ENCODE data around the gene LHFPL4.

The LHFPL4 gene

GRCh38 chr3:9469986-9470385 is 83.6 kb downstream of the LHFPL4 start:
- no peak for DNase-seq

GRCh38 chr3:9468460-9468859 is 85.2 kb downstream of the LHFPL4 start:
- DNase-seq = no peak

GRCh38 chr3:9467451-9467850 is 86.2 kb downstream of the LHFPL4 start:
- DNase-seq = no peak

- no peak for DNase-seq
Observed at GRCh38 chr3:9455596-9456131, 98.0 kb downstream of the LHFPL4 start.

- no peak for DNase-seq
Observed at GRCh38 chr3:9452417-9452816, 101.2 kb downstream of the LHFPL4 start.

- DNase-seq = no peak
Observed at GRCh38 chr3:9450991-9451390, 102.6 kb downstream of the LHFPL4 start.

GRCh38 chr3:9450126-9450525 is 103.5 kb downstream of the LHFPL4 start:
- no peak for DNase-seq

- no peak for DNase-seq
Observed at GRCh38 chr3:9448643-9449042, 105.0 kb downstream of the LHFPL4 start.
